IPS-11a (cell line): ENCODE results near the gene DNAJB11.
"Not testable (repeated sequence)": the region's sequence is repeated elsewhere in the genome, so short reads cannot be mapped to it uniquely, and the experiment has no call there.

ENCODE experiments used
- H3K4me3 ChIP-seq: one replicate; pipeline ENCODE4 v1.5.1; 2013; ENCODE audit warnings: low read depth, low read length, control low read depth

The DNAJB11 gene

DNA sequence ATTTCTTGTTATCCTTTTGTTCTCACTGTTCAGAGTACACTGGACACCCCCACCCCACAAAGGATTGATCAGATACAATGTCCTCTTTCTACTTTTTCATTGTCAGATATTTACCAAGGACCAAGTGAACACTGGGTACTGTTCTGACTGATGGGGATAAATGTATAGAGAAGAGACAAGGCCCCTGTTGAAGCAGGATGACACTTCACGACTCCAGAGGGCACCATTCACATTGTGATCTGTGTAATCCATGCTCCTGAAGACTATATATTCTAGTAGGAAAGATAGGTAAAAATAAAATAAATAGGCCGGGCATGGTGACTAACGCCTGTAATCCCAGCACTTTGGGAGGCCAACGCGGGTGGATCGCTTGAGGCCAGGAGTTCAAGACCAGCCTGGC is 19.1 kb upstream of the DNAJB11 start:
- H3K4me3 ChIP-seq: no peak overlapping the region

DNA sequence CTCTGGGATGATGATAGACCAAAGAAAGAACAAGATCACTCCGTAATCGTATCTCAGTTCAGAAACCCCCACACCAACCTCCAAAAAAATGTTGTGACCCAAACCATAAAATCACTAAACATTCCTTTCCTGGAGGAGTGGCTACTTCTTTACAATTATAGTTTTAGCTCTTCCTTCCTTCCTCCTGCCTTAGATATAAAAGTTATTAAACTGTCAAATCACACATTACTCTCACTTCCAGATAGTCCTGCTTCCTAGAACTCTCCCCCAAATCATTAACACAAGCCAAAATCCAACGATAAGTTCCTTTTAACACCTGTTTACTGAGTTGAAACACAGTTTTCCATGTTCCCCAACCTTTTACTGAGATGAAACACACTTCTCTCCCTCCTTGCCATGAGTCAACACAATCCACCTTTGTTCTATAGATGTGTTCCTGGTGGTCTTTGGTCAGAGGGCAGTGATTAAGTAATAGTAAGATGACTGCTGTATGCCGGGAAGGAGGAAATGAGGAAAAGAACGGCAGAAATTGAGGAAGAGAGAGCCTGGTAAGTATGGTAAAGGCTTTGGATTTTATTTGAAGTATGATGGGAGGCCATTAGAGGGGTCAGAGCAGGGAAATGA is 18.0 kb upstream of the DNAJB11 start:
- no peak overlapping the region for H3K4me3 ChIP-seq

DNA sequence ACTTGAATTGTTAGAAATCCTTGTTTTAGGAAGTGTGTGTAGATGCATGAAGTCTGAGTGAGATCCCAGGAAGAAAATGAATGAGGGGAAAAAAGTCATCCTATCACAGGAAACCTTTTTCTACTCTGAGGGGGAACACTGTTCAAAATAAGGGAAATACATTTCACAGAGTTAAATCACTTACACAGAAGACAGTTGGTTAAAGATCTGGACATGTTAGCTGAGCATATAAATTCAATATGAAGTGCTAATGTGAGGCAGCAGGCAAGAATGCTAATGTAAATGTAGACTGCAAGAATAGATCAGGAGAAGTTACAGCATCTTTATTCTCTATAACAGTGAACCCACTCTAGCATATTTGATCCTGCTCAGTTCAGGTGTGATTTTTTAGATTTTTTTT is 5.9 kb upstream of the DNAJB11 start:
- no peak overlapping the region for H3K4me3 ChIP-seq

DNA sequence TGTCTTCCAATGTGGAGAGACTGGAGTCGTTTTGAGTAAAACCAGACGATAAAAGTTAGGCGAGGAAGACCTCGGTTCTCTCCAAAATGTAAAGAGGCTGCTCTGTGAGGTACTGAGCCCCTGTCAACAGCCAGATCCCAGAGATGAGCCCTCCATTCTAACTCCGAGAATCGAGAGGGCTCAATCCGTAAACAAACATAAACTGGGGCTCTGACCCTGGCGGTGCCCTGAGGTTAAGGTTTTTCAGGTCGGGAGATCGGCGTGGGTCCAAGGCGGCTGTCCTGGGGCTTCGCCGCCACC is 3.8 kb upstream of the DNAJB11 start:
- H3K4me3 ChIP-seq: peak overlapping the region; percentile 96

DNA sequence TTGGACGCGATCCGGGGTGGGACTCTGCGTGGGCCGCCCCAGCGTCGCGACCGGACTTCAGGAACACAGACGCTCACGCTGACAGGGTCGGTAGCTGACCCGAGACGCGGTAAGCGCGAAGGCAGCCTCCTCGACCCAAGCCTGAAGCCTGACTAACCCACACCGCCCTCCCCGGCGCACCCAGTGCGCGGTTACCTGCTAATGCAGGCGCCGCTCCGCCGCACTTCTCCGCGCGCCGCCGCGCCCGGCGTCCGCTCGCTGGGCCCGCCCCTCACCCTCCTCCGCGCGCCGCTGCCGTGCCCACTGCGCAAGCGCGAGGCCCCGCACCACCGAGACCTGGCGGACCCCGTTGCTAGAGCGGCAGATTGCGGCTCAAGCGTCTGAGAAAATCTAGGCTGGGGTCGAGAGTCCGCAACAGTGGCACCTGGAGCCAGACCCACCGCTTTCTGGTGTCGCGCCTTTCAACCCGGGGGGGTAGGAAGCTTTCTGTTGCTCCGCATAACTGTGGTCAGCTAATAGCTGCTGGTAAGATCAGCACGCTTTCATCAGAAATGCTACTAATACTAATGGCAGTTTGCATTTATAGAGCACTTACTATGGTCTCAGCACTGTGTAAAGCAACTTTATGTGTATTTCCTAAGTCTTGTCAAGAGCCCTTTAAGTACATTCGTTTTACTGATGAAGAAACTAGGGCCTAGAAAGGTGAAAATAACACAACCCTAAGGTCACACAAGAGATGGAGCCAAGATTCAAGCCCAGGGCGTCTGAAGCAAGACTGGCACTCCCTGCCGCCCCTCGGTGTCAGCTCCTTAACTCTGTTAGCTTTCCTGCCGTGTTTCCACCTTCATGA is 3.2 kb upstream of the DNAJB11 start, which contains the start of gene TBCCD1:
Gene TBCCD1 (minus strand): TSS at position 268 of the 850 bp plus-strand sequence. CDS start 3,010 bp downstream, outside the sequence.
- H3K4me3 ChIP-seq: peak within 1 kb of the TSS; percentile 96

DNA sequence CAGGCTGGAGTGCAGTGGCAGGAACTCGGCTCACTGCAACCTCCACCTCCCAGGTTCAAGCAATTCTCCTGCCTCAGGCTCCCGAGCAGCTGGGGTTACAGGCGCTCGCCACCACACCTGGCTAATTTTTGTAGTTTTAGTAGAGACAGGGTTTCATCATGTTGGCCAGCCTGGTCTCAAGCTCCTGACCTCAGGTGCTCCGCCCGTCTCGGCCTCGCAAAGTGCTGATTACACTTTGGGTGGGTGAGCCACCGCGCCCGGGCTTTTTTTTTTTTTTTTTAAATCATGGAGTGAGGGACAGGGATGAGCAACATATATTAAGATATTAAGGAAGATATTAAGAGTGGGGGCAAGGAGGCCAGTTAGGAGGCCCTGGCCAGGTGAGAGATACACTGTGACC is 1.2 kb upstream of the DNAJB11 start:
- H3K4me3 ChIP-seq: peak overlapping the region; percentile 75

DNA sequence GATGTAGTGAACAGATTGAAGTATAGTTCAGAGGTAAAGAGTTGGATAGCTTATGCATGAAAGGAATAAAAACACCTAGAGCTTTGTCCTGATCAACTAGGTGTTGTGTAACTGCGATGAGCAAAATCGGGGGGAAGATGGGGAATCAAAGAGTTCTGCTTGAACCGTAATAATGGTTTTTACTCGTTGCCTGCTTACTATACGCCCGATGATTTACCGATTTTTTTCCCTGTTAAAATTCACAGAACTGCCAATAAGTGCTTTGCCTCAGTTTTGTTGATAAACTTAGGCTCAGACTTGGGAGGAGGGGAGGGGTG is 783 bp upstream of the DNAJB11 start:
- H3K4me3 ChIP-seq: peak overlapping the region; percentile 75

DNA sequence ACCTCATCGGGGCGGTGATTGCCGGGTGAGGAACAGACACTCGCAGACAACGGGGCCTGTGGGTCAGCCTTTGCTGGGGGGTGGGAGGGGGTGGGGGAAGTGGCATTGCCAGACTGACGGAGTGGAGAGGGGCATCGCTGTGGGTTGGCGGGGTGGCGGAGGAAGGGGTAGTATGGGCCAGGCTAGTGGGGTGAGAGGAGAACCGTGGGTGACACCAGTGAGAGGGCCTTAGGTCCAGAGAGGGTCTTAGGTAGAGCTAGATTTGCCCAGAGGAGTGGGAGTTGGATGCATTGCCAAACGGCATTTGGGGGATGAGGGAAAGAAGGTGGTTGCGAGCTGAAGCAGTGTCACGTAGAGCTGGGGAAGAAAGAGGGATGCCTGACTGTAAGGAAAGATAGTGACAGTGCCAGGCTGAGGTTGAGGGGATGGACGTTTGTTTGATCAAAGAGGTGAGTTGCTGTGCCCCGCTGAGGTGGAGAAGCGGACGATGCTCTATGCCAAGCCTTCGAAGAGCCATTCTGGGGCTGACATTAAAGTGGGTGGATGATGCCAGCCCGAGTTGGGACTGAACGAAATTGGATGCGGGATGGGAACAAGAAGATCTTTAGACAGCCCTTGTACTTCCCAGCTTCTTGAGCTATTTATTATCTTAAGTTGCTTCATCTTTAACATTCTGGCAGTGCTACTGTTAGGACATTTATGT is 572 bp downstream of the DNAJB11 start:
- peak overlapping the region; percentile 75 for H3K4me3 ChIP-seq

DNA sequence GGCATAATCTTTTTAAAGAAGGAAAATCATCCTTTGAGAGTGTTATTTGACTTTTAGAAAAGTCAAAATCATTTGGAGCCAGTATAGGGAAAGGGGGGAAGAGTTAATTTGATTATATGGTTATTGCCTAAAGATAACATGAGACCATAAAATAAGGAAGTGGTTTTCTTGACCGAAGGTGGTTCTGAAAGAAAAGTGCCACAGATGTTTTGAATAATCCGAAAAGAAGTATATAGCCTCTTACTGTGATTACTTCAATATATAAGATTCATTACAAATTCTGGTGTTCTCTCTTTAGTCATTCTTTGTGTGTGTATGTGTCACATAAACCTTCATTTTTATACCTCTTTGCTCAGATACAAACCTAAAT is 1.1 kb downstream of the DNAJB11 start:
- H3K4me3 ChIP-seq: peak overlapping the region; percentile 75

DNA sequence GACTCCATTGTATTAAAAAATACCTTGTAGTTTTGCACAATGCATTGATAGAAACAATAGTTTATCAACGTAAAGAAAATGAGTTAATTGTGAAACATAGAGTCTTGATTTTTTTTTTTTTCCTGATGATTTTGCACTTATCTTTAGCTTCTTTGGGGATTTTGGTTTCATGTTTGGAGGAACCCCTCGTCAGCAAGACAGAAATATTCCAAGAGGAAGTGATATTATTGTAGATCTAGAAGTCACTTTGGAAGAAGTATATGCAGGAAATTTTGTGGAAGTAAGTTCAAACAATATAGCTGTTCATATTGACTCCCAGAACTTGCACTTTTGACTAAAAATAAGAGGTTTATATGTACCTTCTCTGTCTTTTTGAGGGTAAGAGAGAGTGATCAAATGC is 7.0 kb downstream of the DNAJB11 start:
- H3K4me3 ChIP-seq: no peak overlapping the region

DNA sequence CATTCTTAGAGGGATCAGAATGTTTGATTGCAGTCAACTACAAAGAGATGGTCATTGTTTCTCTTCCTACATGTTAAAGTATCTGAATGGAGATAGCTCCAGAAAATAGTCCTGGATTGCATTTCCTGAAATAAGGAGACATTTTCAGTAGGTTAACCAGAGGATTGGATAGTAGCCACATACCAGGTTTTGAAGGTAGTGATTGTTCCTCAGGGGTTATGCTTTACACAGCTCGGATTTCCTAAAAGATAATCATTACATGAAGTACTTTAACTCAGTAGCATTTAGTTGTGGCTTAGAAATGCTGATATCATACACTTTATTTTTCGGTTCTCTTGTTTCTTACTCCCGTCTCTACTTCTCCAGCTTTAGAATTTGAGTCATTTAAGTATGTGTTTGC is 10.3 kb downstream of the DNAJB11 start:
- H3K4me3 ChIP-seq: no peak overlapping the region

DNA sequence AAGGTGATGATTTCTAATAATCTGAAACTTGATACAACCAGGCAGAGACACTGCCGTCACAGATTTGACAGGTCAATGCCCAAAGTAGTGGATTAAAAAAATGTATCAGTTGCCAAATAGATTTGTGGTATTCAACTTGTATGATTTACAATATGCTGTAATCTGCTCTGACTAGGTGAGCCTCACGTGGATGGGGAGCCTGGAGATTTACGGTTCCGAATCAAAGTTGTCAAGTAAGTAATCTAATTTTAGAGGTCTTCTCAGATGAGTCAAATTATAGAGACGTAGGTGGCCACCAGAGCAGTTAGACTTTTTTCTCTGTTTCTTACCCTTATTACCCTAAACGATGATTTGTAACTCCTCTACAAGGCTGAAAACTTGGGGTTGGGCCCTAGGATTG is 12.0 kb downstream of the DNAJB11 start:
- H3K4me3 ChIP-seq: no peak overlapping the region

DNA sequence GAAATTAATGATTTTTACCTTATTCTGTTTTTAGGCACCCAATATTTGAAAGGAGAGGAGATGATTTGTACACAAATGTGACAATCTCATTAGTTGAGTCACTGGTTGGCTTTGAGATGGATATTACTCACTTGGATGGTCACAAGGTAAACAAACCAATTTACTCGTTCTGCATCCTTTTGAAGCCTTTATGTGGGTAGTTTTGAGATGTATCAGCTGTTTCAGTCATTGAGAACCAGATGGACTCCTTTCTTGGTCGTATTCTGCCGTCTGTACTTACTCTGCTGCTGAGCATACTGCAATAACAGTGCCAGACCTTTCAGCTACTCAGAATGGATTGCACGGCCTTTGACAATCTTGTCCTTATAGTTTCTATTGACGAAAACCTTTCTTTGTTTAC is 13.3 kb downstream of the DNAJB11 start:
- H3K4me3 ChIP-seq: no peak overlapping the region

DNA sequence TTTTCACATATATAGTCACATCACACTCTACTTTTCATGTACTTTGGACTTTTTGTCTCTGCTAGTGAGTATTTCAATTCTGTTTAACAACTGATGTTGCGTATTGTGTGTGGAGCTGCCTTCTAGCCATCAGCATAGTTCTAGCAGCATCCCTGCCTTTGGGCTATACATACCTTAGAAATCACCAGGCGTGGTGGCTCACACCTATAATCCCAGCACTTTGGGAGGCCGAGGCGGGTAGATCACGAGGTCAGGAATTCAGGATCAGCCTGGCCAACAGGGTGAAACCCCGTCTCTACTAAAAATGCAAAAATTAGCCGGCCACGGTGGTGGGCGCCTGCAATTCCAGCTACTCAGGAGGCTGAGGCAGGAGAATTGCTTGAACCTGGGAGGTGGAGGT is 15.7 kb downstream of the DNAJB11 start:
- H3K4me3 ChIP-seq: not testable (repeated sequence)

DNA sequence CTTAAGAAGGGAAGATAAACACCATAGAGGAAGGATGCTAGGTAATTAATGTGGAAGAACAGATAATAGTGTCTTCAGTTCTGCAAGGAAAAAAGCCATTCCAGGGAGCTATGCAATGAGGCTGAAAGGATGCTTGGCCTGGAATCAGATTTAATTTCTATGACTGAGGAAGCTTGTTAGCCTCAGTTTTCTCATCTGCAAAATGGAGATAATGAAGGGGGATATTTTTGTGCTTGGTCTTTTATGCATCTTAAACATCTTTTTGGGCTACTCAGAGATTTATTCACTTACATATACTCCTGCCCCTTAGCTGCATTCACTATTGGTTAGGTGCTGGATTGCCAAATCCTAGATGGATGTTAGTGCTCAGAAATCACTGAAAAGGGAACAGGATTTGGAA is 16.7 kb downstream of the DNAJB11 start:
- H3K4me3 ChIP-seq: no peak overlapping the region

DNA sequence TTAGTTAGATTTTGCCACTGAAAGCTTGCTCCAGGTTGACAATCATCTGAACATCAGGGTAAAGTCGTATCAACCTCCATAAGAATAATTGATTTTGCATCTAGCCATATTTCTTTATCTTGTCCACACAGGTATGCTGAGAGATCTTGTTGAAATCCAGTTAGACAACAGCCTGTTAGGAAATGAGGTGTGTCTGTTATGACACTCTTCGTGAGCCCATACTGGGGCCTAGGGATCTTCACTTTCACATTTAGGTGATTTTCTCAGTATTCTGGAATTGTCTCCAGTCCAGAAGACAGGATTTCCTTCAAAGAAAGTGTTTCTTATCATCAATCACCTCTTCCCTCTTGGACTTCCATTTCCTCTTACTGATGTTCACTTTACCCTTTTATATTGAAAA is 18.1 kb downstream of the DNAJB11 start:
- H3K4me3 ChIP-seq: no peak overlapping the region

DNA sequence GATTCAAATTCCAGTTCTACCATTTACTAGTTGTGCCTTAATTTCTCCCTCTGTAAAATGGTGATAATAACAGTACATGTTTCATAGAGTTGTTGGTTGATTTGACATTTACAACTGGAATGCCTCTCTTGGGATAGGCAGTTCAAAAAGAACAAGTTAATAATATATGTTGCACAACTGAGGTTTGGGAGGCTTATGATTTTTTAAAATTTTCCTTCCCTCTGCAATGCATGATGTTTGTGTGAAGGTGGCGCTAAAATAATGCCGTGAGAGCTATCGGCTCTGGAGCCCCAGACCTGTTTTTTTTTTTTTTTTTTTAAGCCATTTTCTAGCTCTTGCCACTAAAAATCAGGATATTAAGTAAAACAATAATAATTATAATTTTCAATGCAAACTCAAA is 18.6 kb downstream of the DNAJB11 start:
- no peak overlapping the region for H3K4me3 ChIP-seq

DNA sequence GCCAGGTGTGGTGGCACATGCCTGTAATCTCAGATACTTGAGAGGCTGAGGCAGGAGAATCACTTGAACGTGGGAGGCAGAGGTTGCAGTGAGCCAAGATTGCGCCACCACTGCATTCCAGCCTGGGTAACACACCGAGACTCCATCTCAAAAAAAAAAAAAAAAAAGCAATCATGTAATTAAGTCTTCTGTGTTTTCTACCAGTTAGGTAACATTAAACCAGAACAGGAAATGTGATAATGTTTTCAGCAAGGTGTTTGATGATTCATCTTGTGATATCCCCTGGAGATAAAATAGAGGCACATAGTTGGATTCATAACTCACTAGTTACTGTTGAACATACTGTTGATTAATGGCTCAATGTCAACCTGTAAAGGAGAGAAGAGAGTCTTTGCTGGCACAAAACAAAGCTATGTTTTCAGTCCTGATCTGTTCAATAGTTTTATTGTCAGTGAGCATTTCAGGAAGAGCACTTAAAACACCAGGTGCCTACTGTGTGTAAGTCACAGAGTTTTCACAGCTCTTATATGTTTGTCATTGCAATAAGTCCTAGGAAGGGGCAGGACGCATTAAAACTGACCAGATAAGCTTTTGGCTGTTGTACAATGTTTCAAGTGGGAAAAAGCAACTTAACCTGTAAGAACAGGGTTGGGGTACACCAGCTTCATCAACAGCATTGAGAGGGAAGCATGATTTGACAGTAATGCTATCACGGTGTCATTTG is 19.5 kb downstream of the DNAJB11 start:
- no peak overlapping the region for H3K4me3 ChIP-seq

DNA sequence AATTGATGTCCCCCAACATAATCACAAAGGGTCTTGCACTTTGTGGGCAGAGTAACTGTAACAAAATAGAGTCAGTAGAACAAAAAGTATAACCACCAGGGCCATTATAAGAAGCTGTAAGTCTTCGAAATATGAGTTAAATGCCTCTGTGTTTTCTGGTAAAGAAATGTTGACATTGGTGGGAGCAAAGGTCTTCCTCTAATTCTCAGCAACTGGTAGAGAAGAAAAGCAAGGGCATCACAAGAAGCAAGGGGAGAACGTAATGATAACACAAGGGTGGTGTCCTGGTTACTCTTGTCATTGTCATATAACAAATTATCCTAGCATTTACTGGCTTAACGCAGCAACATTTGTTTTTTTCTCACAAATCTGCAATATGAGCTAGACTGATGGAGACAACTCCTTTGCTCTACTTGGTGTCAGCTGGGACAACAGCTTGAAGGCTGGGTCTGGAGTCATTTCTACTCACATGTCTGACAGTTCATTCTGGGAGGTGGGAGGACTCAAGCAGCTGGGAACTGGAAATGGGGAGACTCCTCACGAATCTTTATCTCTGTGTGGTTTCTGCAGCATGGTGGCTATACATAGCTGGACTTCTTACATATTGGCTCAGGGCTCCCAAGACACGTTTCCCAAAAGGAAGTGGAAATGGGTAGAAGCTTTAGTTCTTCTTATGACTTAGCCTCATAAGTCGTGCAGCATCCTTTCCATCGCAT is 20.2 kb downstream of the DNAJB11 start:
- H3K4me3 ChIP-seq: no peak overlapping the region

DNA sequence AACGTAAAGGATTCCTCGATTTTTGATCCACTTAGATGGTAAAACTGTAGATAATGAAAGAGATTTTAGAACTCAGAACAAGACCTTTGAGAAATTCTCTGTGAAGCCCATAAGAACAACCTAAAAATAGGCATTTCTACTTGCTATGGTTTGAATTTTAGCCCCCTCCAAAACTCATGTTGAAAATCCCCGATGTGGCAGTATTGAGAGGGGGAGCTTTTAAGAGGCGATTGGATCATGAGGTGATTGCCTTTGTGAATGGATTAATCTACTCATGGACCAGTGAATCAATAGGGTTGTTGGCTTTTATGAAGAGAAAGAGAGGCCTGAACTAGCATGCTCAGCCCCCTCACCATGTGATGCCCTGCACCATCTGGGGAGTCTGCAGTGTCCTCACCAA is 22.2 kb downstream of the DNAJB11 start:
- no peak overlapping the region for H3K4me3 ChIP-seq

DNA sequence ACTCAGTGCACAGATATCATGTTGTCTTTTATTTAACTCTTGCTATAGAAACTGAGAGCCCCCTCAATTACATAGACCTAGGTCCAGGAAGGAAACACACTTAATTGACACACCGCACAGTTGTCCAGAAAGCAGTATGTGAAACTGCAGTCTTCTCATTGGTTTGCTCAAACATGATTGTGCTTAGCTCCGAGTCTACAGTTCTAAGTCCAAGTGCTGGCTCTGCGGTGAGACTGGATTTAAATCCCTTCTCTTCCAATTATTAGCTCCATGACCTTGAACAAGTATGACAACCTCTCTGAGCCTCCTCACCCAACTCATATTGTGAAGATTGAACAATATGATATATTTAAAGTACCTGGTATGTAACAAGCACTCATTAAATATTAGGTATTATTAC is 23.3 kb downstream of the DNAJB11 start:
- no peak overlapping the region for H3K4me3 ChIP-seq
